Hematopoietic multipotent progenitor cell (in vitro differentiated cells): ENCODE measurements around the gene SLC25A21. TPM values are rescaled to one million over a fixed set of nuclear protein-coding genes. Genes with fewer than 3 reads are reported as not detected.
"Not testable (repeated sequence)": the region's sequence is repeated elsewhere in the genome, so short reads cannot be mapped to it uniquely, and the experiment has no call there.

Experiments
- DNase-seq, 3 donors: peaks; one replicate each; pipeline ENCODE4 v3.0.0-alpha.2; 2011 to 2015; ENCODE audit warnings: low read depth in 2 of 3, low spot score in 2 of 3
- total RNA-seq: library from RNA; depleted of rRNA; stranded (reverse); fragments of >200 nt; gene quantifications from one replicate; pipeline ENCODE4 v1.2.3, GENCODE V29; 2012

Gene SLC25A21
- total RNA-seq, 1 donor, result 0.54 TPM

DNA sequence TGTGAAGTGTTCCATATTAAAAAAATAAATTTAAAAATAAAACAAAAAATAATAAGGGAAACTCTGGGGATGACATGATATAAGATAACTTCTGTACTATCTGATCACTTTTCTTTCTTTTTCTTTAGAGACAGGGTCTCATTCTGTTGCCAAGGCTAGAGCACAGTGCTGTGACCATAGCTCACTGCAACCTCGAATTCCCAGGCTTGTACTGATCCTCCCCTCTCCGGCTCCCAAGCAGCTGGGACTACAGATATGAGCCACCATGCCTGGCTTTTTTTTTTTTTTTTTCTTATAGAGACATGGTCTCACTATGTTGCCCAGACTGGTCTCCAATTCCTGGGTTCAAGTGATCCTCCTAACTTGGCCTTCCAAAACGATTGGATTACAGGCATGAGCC is 14.9 kb upstream of the SLC25A21 start:
- no peak for DNase-seq

DNA sequence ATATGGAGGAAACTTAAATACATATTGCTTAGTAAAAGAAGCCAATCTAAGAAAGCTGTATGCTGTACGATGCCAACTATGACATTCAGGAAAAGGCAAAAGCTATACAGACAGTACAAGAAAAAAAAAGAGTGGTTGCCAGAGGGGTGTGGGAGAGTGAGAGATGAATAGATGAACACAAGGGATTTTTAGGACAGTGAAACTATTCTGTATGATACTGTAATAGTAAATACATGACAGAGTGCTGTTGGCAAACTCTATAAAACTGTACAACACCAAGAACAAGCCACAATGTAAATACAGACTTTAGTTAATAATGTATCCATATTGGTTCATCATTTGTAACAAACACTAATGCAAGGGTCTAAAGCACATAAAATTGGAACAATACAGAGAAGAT is 14.5 kb upstream of the SLC25A21 start:
- no peak for DNase-seq

DNA sequence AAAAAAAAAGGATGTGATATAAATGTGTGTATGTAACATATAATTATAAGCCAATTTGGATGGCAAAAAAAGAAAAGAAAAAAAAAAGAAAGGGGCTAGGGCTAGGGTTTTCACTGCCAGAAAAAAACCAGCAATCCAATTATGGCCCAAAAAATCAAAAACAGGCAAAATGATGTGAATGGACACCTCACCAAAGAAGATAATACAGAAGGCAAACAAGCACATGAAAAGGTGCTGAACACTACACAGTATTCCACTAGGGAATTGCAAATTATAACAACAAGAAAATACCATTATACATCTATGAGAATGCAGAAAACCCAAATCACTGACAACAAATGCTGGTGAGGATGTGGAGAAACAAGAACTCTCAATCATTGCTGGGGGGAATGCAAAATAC is 13.3 kb upstream of the SLC25A21 start:
- DNase-seq, result no peak

DNA sequence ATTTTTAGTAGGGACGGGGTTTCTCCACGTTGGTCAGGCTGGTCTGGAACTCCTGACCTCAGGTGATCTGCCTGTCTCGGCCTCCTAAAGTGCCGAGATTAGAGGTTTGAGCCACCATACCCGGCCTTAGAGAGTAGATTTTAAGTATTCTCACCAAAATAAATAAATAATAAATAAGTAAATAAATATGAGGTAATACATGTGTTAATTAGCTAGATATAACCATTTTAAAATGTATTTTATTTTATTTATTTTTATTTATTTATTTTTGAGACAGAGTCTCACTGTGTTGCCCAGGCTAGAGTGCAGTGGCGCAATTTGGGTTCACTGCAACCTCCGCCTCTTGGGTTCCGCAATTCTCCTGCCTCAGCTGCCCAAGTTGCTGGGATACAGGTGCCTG is 12.1 kb upstream of the SLC25A21 start:
- DNase-seq, result not testable (repeated sequence)

DNA sequence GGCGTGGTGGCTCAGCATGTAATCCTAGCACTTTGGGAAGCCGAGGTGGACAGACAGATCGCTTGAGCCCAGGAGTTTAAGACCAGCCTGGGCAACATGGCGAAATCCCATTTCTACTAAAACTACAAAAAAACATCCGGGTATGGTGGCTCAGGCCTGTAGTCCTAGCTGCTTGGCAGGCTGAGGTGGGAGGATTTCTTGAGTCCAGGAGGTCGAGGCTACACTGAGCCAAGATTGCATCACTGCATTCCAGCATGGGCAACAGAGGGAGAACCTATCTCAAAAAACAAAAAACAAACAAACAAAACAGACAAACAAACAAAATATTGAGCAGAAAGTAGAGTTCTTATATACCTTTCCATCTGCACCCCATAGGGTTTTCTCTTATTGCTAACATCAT is 9.0 kb upstream of the SLC25A21 start:
- no peak for DNase-seq

DNA sequence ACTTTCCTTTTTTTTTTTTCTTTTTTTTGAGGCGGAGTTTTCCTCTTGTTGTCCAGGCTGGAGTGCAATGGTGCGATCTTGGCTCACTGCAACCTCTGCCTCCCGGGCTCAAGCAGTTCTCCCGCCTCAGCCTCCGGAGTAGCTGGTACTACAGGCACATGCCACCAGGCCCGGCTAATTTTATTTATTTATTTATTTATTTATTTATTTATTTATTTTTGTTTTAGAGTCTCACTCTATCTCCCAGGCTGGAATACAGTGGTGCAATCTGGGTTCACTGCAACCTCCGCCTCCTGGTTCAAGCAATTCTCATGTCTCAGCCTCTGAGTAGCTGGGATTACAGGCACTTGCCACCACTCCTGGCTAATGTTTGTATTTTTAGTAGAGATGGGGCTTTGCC is 8.5 kb upstream of the SLC25A21 start:
- not testable (repeated sequence) for DNase-seq

DNA sequence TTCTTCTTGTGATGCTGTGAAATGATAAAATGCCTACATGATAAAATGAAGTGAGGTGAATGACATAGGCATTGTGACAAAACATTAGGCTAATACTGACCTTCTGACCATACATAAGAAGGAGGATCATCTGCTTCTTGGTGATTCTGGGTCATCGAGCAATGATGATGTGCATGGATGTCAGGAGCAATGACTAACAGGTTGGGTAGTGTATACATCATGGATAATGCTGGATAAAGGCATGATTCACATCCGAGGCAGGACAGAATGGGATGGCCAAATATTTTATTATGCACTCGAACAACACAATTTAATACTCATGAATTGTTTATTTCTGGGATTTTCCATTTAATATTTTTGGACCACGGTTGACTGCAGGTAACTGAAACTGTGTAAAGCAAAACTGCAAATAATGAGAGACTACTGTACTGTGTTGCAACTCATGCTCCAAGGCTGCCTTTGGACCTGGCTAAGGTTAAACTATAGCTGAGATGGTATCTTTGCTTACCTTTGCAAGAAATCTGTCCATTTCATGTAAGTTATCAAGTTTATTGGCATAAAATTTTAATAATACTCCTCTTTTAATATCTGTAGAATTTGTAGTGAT is 7.6 kb upstream of the SLC25A21 start:
- no peak for DNase-seq

DNA sequence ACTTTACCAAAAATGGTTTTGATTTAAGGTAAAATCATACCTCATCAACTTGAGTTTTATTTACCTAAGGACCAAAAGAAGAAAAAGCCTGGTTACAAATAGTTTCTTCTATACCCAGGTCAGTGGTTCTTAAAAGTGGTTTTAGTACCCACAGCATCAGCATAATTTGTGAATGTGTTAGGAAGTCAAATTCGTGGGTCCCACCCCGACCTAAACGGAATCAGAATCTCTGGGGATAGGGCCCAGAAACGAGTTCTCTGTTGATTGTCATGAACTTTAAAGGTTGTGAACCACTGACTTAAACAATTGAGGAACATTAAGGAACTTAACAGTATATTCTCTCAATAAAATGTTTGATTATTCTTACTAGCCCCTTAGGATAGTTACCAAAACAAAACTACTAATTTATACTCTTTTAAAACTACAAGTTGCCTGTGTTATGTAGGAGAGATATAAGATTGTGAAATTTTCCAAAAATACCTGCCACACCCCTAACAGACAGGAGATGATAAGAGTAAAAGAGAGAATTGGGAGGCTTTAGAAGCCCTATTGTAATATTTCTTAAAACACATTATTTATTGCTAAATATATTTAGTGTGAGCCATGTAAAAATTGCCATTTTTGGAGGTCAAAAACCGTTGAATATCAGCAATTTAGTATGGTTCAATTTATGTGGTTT is 669 bp upstream of the SLC25A21 start:
- no peak for DNase-seq

DNA sequence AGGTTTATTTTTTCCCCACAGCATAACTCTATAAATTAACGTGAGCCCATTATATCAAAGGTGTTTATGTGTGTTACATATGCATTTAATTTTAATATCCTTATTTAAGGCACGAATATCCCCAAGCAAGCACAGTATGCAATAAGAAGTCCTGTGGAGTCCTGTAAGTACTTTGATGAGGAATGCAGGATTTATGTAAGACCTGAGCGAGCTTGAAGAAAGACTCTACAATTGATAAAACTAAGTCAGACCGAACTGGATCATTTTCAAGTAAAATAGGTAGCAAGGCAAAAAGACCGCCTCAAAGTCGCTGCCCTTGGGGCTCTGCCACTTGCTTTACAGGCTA is 755 bp downstream of the SLC25A21 start:
- peak in 1 of 3 donors; percentile 5 for DNase-seq

DNA sequence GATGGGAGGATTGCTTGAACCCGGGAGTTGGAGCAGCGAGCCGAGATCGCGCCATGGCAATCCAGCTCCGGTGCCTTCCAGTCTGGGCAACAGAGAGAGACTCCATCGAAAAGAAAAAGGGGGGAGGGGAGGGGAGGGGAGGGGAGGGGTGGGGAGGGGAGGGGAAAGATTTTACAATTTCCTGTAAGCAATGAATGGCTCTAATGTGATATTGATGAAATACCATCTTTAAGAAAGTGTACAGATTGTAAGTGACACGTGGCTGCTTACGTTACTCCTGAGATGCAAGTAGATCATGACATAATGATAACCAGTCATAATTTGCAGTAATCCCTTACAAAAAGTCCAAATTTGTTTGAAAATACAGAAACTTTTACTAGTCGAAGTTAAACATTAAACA is 1.4 kb downstream of the SLC25A21 start:
- DNase-seq, result no peak

DNA sequence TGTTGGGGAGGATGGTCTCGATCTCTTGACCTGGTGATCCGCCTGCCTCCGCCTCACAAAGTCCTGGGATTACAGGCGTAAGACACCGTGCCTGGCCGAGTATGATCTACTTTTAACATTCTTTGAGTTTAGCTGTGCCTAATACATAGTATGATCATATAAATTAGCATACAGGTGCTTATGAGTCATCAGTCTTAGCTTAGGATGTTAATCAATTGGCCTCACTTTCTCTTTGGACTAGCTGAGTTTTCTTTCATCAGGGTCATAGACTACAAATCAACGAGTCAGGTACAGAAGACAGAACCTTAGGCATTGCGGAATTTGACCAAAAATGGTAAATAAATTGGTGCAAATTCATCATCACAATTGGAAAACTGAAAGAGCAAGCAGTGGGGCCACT is 2.2 kb downstream of the SLC25A21 start:
- no peak for DNase-seq

DNA sequence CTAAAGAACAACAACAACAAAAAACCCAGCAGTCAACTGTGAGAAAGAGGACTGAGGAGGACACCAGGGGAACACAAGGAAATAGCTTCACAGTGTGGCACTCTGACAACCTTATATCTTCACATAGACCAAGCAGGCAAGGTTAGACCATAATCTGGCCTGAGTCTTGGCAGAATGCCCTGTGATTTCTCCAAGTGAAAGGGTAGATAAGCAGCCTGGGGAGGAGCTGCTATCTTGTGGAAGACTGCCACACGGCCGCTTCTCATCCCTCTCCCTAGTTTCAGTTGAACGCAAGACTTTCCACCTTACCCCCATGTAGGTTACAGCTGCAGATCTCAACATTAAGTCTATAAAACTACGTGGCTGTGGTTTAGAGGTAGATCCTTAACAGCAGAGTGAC is 3.7 kb downstream of the SLC25A21 start:
- DNase-seq, result no peak

DNA sequence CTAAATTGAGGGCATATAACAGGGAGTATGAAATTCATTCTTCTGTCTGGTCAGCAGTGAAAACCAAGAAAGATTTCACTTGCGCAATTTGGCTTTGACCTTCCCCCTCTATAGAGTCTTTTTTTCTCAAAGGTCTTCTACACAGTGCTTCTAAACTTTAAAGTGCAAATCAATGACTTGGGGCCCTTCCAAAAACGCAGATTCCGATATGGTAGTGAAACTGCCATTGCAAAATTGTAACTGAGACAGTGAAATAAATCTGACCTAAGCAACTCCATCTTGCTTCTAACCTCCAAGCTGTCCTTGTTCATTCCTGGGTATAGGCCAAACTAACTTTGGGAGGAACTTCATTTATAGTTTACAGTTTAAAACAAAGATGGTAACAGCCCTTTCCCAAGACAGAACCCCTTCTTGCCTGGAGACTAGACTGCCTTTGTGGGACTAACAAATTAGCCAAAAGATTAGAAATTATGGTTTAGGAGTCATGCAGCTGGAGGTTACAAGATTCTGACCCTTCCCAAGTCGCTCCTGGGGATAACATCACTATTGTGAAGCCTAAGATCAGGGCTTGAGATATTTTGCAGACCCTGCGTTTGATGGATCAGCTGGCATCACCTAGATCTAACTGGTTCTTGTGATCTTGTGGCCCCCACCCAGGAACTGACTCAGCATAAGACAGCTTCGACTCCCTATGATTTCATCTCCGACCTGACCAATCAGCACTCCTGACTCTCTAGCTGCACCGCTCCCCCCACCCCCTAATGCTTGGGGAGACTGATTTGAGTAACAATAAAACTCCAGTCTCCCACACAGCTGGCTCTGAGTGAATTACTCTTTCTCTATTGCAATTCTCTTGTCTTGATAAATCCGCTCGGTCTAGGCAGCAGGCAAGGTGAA is 5.0 kb downstream of the SLC25A21 start:
- DNase-seq, result no peak

DNA sequence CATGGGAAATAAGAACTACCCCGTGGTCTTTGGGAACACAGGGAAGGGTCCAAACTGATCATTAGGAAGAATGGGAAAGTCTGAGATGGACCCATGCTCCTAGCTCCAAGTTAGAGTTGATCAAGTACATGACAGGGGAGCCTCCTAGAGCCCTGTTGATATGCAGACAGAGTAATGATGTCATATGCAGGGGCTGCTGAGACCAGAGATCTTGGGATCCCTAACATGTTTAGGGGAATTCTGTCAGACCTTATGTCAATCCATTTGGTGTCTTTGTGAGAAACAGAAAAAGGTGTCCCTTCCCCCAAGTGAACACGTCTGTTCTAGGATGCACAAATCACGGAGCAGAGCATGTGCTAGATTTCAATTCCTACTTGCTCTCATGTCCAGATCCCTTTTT is 6.6 kb downstream of the SLC25A21 start:
- no peak for DNase-seq

DNA sequence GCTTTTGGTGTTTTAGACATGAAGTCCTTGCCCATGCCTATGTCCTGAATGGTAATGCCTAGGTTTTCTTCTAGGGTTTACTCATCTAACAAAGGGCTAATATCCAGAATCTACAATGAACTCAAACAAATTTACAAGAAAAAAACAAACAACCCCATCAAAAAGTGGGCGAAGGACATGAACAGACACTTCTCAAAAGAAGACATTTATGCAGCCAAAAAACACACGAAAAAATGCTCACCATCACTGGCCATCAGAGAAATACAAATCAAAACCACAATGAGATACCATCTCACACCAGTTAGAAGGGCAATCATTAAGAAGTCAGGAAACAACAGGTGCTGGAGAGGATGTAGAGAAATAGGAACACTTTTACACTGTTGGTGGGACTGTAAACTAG is 10.1 kb downstream of the SLC25A21 start:
- DNase-seq, result not testable (repeated sequence)

DNA sequence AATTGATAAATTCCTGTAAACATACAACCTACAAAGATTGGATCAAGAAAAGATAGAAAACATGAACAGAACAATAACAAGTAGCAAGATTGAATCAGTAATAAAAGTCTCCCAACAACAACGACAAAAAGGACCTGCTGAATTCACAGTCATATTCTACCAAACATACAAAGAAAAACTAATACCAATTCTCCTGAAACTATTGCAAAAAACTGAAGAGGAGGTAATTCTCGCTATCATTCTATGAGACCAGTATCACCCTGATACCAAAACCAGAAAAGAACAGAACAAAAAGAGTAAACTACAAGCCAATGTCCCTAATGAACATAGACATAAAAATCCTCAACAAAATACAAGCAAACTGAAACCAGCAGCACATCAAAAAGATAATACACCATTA is 14.4 kb downstream of the SLC25A21 start:
- no peak for DNase-seq

DNA sequence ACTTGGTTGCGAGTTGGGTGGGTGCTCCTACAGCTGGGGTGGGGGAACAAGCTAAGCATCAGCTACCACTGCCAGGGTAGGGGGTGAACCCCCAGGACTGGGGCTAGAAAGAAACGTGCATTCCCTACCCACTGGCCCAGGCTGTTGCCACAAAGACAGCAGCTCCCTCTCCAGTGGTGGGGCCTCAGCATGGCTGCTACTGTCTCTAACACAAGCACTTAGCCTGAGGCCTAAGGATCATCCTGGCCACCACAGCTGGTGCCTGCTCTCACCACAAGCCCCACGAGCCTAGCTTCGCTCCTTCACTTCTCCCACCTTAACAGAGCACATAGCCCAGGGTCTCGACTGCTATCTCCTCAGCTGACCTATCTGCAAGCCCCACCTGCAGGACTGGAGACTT is 18.9 kb downstream of the SLC25A21 start:
- DNase-seq, result no peak

DNA sequence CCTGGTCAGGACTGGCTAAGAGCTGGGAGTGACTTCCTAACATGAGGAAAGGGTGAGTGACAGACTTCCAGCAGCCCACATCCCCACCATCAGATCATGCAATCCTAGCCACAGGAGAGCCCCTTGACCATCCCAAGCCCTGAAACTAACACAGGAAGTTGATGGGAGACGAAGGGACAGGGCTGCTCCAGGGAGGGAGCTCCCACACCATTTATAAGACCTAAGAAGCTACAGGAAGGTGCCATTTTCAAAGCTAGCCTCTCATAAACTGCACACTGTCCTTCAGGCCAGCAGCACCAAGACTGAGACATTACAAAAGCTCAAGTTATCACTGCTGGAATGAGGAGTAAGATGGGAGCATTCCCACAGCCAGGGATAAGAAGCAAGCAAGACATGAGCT is 19.4 kb downstream of the SLC25A21 start:
- no peak for DNase-seq

DNA sequence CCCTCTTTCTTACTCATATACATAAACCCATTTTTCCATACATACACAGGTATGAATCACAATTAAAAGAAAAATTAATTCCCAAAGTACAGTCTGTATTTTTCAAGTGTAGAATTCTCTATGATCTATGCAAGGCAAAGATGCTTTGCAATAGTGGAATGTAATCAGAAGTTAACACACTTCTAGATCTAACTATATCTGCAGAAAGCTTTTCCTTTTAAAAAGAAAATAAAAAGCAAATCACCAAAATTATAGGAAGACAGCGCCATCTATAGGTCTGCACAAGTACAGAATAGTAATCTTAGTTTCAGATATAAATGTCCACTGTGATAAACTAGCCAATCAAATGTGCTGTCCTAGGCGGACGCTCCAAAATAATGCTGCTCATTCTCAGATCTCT is 22.0 kb downstream of the SLC25A21 start:
- DNase-seq, result peak in 2 of 3 donors; percentile 31 to 62

DNA sequence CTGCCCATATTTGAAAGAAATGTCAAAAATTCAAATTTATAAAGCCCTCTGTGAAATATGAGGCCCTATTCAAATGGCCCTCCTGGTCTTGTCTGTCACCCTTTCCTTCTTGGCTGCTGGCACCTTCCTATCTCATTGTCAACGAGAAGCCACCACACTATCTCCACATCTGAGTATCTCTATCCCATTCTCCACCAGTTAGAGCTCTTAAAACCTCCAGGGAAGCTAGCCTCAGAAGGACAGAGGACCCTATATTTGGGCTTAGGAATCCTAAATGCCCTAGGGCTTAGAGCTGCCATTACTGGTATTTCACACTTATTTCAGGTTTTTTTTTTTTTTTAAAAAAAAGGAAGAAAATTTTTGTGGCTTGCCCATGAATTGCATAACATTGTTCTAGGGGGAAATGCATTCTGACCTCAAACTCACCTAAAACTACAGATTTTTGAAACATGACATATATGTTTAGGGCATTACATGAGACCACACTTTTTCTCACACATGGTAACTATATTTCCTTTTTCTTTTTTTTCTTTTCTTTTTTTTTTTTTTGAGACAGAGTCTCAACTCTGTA is 25.0 kb downstream of the SLC25A21 start:
- DNase-seq, result peak in 2 of 3 donors; percentile 22 to 60

DNA sequence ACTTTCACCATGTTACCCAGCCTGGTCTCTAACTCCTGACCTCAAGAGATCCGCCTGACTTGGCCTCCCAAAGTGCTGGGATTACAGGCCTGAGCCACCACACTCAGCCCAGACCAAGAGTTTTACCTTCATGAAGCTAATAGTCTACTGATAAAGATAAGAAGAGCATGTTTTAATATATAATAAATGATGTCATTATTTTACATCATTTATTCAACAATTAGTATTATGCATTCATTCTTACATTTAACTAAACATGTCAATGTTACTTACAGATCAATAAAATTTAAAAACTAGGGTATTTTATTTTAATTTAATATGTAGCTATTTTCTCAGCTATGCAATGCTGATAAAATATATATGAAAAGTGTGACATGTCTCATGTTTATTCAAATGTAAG is 26.0 kb downstream of the SLC25A21 start:
- not testable (repeated sequence) for DNase-seq

DNA sequence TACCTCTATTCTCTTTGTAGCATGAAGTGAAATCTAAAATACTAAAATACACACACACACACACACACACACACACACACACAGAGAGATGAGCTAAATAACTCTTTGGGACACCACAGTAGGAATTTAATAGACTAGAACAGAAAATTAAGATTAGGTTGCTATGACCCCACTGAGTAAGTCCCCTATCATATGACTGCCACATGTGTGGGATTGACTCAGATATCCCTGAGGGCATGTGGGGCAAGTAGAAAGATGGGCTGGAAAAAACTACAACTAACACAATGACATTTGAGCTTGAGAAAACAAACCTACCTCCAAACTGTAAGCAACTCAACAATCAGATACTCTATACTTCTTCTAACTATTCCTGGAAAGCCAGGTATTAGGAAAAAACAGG is 27.0 kb downstream of the SLC25A21 start:
- no peak for DNase-seq
